Activated CD4-positive, alpha-beta T cell treated with anti-CD3 and anti-CD28 coated beads, Interleukin-10, Interleukin-2, amounts not matched to agents 100 ng/mL and 50 ng/mL, durations not matched to agents 16 hours and 8 hours (primary cell): ENCODE measurements around the gene C20orf144.

Experiments
- DNase-seq: peaks from one replicate; pipeline ENCODE4 v3.0.0-alpha.2; 2020

Gene C20orf144

GRCh38 chr20:33650111-33650752, 11.9 kb upstream of the C20orf144 start:
- DNase-seq, result no peak

DNA sequence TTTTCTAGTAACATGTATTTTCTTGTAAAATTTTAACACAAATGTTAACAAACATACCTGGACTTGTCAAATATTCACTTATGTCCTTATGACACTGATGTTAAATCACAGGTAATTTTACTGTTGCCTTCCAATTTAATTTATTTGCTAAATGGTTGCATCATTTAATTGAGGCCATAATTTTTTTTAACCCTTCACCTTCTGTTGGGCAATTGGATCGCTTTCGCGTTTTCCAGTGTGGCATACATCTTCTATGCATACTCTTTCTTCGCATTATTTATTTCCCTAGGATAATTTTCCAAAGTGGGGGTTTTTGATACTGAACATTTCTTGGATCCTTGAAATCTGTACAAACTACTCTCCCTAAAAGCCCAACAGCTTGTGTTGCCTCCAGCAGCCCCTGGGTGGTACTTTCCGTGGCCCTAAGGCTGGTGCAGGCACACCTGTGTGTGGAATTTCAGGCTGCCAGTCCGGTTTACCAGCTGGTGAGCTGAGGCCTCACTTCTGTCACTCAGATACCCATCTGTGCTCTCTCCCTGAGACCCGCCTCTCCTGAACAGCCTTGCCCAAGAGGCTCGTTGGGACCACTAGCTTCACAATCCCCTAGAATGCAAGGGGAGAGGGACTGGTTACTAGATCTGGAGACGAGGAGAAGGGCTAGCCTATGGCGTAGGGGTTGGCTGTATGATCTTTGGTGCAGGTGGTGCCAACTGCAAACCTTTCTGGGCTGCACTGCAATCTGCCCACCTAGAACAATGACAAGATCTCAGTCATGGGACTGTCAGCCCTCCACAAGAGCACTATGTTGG, 11.2 kb upstream of the C20orf144 start:
- DNase-seq, result no peak

DNA sequence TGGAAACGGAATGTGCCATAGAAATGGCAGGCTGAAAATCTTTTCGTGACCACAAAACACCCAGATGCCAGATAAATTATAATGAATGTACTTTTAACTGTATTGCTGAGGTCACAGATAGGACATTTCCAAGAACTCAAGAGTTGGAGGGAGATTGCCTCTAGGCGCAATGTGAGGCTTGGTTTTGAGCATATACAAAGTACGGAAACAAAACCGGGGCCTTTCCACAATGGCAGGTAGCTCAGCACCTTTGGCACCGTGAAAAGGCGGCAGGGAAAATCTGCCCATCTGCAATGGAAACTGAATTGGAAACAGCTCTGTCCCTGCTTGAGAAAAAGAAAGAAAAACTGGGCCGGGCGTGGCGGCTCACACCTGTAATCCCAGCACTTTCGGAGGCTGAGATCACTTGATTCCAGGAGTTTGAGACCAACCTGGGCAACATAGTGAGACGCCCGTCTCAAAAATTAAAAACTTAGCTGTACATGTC, 10.5 kb upstream of the C20orf144 start:
- DNase-seq, result no peak

- peak; percentile 56 for DNase-seq
These were observed 8.8 kb upstream of the C20orf144 start for GRCh38 chr20:33653218-33653899.

GRCh38 chr20:33653900-33654596, 8.1 kb upstream of the C20orf144 start:
- DNase-seq, result no peak

DNA sequence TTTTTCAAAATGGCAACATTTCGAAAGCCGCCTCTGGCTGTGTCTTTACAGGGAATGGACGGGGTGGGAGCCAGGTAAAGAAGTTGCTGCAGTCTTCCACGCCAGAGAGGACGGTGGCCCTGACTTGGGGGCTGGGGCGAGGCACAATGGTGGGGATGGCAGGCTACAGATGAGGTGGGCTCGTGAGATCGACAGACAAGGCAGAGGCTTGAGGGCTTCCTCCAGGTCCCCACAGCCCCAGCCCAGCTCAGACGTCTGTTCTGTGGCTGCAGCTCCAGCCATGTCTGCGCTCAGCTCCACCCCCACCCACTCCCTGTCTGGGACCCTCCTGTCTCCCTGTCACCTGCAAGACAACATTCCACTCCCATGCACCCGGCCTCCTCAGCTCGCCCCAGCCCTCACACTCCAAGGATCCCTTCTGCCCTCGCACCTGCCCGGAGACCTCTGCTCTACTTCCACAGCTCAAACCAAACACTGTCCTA, 7.4 kb upstream of the C20orf144 start:
- DNase-seq, result no peak

DNA sequence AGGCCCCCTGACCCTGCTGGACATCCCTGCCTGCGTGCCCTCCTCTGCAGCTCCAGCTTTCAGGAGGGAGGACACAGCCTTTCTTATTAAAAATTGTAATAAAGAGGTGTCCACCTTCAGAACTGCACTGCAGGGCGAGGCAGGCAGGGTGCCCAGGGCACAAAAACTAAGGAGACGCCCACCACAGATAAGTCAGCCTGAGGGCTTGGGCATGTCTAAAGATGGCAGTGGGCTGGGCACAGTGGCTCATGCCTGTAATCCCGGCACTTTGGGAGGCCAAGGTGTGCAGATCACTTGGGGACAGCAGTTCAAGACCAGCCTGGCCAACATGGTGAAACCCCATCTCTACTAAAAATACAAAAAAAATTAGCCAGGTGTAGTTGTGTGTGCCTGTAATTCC, 7.0 kb upstream of the C20orf144 start:
- DNase-seq, result no peak

- no peak for DNase-seq
These were observed 5.9 kb upstream of the C20orf144 start for GRCh38 chr20:33656010-33656782.

DNA sequence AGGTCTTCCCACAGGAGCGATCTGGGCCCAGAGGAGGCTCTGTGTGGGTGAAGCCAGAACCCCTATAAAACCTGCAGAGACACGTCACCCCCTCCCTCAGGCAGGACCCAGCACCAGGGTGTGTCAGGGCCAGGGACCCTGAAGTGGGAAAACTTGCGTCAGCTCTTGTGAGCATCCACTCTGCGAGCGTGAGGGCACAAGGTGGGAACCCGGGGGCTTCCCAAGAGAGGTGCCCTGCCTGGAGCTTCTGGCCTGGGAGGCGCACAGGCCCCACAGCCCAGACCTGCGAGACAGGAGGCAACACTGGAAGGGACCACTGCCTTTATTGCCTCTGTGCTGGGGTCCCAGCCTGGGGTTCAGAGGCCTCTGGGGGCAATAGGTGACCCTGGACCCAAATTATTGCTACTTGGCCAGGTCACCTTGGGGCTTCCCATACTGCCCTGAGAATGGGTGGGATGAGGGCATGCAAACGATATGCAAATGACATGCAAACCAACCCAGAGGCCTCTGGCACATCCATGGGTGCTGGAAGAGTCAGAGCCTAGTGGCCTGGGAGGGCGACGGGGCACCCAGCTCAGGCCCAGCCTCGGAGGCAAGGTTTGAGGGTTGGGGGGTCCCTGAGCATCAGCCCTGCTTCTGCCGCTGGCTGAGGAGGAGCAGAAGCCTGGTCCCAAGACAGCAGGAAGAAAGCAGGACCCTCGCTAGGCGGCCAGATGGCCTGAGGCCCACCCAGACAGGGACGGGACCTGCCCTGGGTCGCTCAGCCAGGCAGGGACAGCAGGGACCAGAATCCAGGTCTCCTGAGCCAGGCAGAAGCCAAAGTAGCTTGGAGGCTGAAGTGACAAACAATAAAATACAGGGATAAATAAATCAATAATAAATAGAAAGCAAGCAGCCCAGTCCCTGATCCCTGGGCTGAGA, 5.1 kb upstream of the C20orf144 start:
- DNase-seq, result no peak

GRCh38 chr20:33657704-33658095, 4.4 kb upstream of the C20orf144 start:
- no peak for DNase-seq

DNA sequence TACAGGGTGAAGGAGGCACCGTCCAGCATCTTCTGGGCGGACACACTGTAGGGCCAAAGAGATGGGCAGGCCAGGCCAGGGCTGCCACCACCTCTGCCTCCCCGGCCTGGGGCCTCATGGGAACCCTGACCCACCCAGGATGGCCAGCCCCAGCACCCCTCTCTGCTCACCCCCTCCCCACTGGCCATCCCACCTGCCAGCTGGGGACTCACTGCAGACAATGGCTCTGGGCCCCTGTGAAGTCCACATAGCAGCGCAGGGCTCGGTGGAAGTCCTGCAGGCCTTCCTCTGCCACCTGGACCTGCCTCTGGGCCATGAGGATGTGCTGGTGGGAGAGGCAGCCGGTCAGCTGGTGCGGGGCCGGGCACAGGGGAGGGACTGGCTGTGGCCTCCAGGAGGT, 3.6 kb upstream of the C20orf144 start:
- no peak for DNase-seq

DNA sequence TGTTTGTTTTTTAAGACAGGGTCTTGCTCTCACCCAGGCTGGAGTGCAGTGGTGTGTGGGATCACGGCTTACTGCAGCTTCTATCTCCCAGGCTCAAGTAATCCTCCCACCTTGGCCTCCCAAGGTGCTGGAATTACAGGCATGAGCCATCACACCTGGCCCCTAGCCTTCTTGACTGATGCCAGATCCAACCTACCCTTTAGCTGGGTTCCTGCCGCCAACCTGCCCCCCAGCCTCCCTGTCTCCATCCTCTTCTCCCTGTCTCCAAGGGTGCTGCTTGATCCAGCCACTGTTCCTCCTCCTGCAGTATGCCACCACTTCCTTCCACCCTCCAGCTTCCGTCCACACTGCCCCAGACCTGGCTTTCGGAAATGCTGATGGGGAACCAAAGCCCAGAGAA, 3.2 kb upstream of the C20orf144 start:
- no peak for DNase-seq

GRCh38 chr20:33659341-33660034, 2.6 kb upstream of the C20orf144 start:
- DNase-seq, result no peak

DNA sequence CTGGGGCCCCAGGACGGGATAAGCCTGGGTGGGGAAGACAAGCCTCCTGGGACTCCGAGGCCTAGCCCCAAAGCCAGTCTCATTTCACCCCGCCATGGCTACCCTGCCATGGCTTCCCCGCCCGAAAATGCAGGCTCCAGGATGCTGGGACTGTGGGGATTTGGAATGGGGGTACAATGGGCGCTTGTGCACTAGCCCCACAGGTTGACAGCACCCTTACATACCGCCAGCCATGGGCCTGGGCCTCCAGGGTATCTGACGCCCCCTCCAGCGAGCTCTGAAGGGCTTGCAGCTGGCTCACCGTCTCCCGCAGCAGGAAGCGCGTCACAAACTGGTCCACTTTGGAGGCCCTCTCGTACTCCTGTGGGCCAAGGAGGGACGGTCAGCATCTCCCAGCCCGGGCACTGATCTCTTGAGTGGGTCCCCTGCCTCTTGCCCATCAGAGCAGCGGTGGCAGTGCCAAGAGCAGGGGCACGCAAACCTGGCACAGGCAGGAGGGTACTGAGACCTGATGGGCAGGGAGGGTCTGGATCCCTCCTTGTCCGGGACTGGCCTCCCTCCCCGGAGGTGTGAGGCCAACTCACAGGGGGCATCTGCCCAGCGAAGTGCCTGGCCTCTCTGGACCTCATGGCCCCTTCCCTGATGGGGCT, 2.0 kb upstream of the C20orf144 start:
- DNase-seq, result no peak

- no peak for DNase-seq
These were observed 1.5 kb upstream of the C20orf144 start for GRCh38 chr20:33660685-33661058.

GRCh38 chr20:33663161-33664084, 1.3 kb downstream of the C20orf144 start:
- peak; percentile 91 for DNase-seq

GRCh38 chr20:33664085-33664761, 2.1 kb downstream of the C20orf144 start:
- DNase-seq, result no peak

- peak; percentile 36 for DNase-seq
These were observed 2.6 kb downstream of the C20orf144 start for GRCh38 chr20:33664762-33665144.
